Measurements from ENCODE around the gene ZNF69.

DNA sequence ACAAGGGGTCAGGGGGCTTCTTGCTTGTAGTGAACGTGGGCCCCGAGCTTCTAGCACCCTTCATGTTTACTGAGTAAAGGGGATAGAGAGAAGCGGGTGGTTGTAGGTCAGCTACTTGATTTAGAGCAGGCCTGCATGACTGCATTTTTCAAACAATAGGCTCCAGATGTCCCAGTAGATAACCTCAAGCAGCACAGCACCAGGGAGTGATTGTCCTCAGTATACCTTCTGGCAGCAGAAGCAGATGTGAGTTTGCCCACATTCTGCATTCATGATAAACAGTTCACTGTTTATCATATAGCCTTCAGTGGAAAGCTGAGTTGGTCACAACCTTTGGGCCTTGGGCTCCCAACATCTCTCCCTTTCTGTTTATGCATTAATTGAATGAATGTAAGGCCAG is 34.2 kb upstream of the ZNF69 start:
- TF ChIP-seq ZNF274 (IDR thresholded peaks at IDR 0.05; ENCODE audit: low read depth, low read length) (no peak), SUZ12 (IDR thresholded peaks at IDR 0.05; ENCODE audit: extremely low read depth, insufficient read depth, insufficient read length) (no peak)
